GM12865 (cell line): ENCODE measurements around the gene COL5A3.

Experiments
- DNase-seq: peaks from one replicate; pipeline ENCODE4 v3.0.0; 2010; ENCODE audit warnings: low read depth
- H3K4me3 ChIP-seq: 2 replicates; pipeline ENCODE4 v1.5.1; 2011; ENCODE audit warnings: mild to moderate bottlenecking, low read depth, low read length, control low read depth
- CTCF ChIP-seq: IDR thresholded peaks from 2 replicates; pipeline ENCODE4 v1.5.1; 2011; ENCODE audit warnings: low read length, control low read depth, low read depth, inconsistent platforms; ENCODE audit not compliant: insufficient read depth; ENCODE audit errors: missing control alignments

The COL5A3 gene

GRCh38 chr19:9966448-9966847, 43.9 kb downstream of the COL5A3 start:
- no peak for DNase-seq
- no peak overlapping the region for H3K4me3 ChIP-seq

GRCh38 chr19:9966024-9966423, 44.3 kb downstream of the COL5A3 start:
- no peak for DNase-seq
- H3K4me3 ChIP-seq = no peak overlapping the region
- no peak for TF ChIP-seq CTCF

More at GRCh38 chr19:9966448-9966847, 43.9 kb downstream of the COL5A3 start:
- no peak for TF ChIP-seq CTCF

- no peak overlapping the region for H3K4me3 ChIP-seq
- no peak for TF ChIP-seq CTCF
- DNase-seq = no peak
Observed at GRCh38 chr19:9962623-9963290, 47.5 kb downstream of the COL5A3 start.

GRCh38 chr19:9961103-9961502, 49.2 kb downstream of the COL5A3 start:
- no peak for DNase-seq
- no peak for TF ChIP-seq CTCF
- no peak overlapping the region for H3K4me3 ChIP-seq

- H3K4me3 ChIP-seq = no peak overlapping the region
- DNase-seq = no peak
- TF ChIP-seq CTCF = no peak
Observed at GRCh38 chr19:9958379-9958821, 51.9 kb downstream of the COL5A3 start.

GRCh38 chr19:9956956-9957355, 53.3 kb downstream of the COL5A3 start:
- DNase-seq = no peak
- H3K4me3 ChIP-seq = no peak overlapping the region
- TF ChIP-seq CTCF = no peak
